ENCODE measurements around the gene CCL14.

The CCL14 gene

DNA sequence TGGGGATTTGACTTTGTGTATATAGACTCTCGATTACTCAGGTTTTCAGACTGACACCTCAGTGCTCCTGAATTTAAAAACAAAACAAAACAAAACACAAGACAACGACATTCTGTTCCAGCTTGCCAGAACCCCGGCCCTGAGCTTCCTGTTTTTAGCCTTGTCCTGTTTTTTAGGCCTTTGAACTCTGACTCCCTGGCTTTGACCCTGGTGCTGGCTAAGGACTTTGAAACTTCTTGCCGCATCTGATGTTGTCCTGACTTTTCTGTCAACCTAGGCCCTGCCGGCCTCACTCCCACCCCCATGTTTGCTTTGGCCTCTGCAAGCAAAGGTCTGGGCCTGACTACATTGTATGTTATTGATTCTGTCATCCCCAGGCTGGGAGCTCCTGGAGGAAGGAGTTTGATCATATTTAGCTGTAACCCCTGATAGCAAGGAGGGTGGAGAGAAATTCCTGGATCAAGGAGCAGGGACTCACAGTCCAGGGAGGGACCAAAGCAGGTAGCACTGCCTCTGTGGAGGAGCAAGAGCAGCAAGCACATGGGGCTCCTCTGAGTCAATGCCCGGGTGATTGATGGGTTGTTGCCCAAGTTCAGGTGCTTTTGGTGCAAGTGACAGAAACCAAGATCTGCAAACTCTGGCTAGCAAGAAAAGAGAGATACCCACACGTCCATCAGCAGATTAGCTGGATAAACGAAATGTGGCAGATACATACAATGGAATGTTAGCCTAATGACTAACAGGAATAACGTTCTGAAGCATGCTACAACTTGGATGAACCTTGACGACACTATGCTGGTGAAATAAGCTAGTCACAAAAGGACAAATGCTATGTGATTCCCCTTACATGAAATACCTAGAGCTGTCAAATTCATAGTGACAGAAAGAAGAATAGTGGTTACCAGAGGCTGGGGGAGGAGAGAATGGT lies 12.9 kb downstream of the CCL14 start:
- TF ChIP-seq EZH2phosphoT487 (IDR thresholded peaks at IDR 0.05; ENCODE audit: low read depth), result no peak
- TF ChIP-seq, protein P1, sequence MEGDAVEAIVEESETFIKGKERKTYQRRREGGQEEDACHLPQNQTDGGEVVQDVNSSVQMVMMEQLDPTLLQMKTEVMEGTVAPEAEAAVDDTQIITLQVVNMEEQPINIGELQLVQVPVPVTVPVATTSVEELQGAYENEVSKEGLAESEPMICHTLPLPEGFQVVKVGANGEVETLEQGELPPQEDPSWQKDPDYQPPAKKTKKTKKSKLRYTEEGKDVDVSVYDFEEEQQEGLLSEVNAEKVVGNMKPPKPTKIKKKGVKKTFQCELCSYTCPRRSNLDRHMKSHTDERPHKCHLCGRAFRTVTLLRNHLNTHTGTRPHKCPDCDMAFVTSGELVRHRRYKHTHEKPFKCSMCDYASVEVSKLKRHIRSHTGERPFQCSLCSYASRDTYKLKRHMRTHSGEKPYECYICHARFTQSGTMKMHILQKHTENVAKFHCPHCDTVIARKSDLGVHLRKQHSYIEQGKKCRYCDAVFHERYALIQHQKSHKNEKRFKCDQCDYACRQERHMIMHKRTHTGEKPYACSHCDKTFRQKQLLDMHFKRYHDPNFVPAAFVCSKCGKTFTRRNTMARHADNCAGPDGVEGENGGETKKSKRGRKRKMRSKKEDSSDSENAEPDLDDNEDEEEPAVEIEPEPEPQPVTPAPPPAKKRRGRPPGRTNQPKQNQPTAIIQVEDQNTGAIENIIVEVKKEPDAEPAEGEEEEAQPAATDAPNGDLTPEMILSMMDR (IDR thresholded peaks at IDR 0.05; ENCODE audit: low read depth, low read length), result no peak
- 0 out of 2 replicates have a peak overlapping the region, but pooled peaks have one; percentile 13 for H2AFZ ChIP-seq (ENCODE audit: low read depth, low read length)
- no peaks in the 10 kb centered on the region for H3K9me3 ChIP-seq (ENCODE audit: insufficient read depth, low read length)
- no peaks in the 10 kb centered on the region for H3K79me2 ChIP-seq (ENCODE audit: low read length)
- H3K4me3 ChIP-seq (ENCODE audit: low read length), result no peak overlapping the region
- no peak overlapping the region for H3K4me2 ChIP-seq (ENCODE audit: low read length)
- H3K9ac ChIP-seq (ENCODE audit: low read length), result no peak overlapping the region
- H3K27ac ChIP-seq (ENCODE audit: low read length), result no peak overlapping the region
- H3K27me3 ChIP-seq (ENCODE audit: low read depth, low read length), result peaks cover 30% of the 10 kb centered on the region
- no peaks in the 10 kb centered on the region for H3K36me3 ChIP-seq (replicated peaks; ENCODE audit: low read depth, low read length)
- H3K4me1 ChIP-seq (ENCODE audit: low read length), result peaks cover 45% of the 10 kb centered on the region
- H4K20me1 ChIP-seq (ENCODE audit: insufficient read depth, low read length), result no peaks in the 10 kb centered on the region

DNA sequence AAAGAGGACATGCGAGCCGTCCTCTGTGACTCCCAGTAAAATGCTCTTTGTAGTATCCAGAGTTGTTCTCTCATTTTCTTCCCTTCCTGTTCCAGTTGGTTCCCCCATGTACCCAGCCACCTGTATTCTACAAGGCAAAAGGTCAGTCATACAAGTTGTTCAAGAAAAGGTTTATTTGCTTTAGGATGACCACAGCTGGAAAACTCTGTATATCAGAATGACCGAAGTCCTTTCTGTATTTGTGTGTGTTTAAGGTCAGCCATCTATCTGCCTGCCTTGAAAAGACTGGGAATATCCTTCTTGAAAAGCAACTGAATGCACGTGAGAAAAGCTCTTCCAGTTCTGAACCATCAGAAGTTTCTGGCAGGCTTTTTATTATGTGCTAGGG lies 13.6 kb downstream of the CCL14 start:
- no peak overlapping the region for H2AFZ ChIP-seq (ENCODE audit: low read depth, low read length)

DNA sequence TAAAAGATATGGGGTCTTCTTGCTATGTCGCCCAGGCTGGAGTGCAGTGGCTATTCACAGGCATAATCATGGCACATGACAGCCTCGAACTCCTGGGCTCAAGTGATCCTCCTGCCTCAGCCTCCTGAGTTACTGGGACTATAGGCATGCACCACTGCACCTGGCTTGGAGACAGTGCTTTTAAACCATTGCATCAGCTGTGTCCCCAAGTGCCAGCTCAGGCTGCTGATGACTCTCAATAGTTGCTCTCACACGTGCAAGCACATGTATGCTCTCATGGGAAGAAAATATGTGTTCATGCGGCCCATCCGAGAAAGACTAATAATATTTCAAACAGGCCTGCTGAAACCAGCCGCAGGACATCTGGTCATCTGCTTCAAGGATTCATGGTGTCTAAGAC lies 14.0 kb downstream of the CCL14 start:
- H3K79me2 ChIP-seq (ENCODE audit: low read length), result no peaks in the 10 kb centered on the region
- H3K27ac ChIP-seq (ENCODE audit: low read length), result no peak overlapping the region
- no peaks in the 10 kb centered on the region for H4K20me1 ChIP-seq (ENCODE audit: insufficient read depth, low read length)
- TF ChIP-seq, protein P1 (IDR thresholded peaks at IDR 0.05; ENCODE audit: low read depth, low read length), result no peak
- no peak for TF ChIP-seq EZH2phosphoT487 (IDR thresholded peaks at IDR 0.05; ENCODE audit: low read depth)
- H3K36me3 ChIP-seq (replicated peaks; ENCODE audit: low read depth, low read length), result no peaks in the 10 kb centered on the region
- no peaks in the 10 kb centered on the region for H3K9me3 ChIP-seq (ENCODE audit: insufficient read depth, low read length)
- H3K9ac ChIP-seq (ENCODE audit: low read length), result no peak overlapping the region
- H3K27me3 ChIP-seq (ENCODE audit: low read depth, low read length), result peaks cover 20% of the 10 kb centered on the region
- H2AFZ ChIP-seq (ENCODE audit: low read depth, low read length), result no peak overlapping the region
- no peak overlapping the region for H3K4me3 ChIP-seq (ENCODE audit: low read length)
- H3K4me2 ChIP-seq (ENCODE audit: low read length), result no peak overlapping the region
- H3K4me1 ChIP-seq (ENCODE audit: low read length), result peaks cover 37% of the 10 kb centered on the region

More for the DNA sequence above, 13.6 kb downstream of the CCL14 start:
- Histone ChIP-seq H3K79me2 (ENCODE audit: low read length) (no peaks in the 10 kb centered on the region), H3K27ac (ENCODE audit: low read length) (no peak overlapping the region), H3K4me3 (ENCODE audit: low read length) (no peak overlapping the region), H3K27me3 (ENCODE audit: low read depth, low read length) (peaks cover 23% of the 10 kb centered on the region), H3K4me2 (ENCODE audit: low read length) (no peak overlapping the region), H3K9ac (ENCODE audit: low read length) (no peak overlapping the region), H4K20me1 (ENCODE audit: insufficient read depth, low read length) (no peaks in the 10 kb centered on the region), H3K9me3 (ENCODE audit: insufficient read depth, low read length) (no peaks in the 10 kb centered on the region), H3K4me1 (ENCODE audit: low read length) (peaks cover 41% of the 10 kb centered on the region), H3K36me3 (replicated peaks; ENCODE audit: low read depth, low read length) (no peaks in the 10 kb centered on the region)
- no peak for TF ChIP-seq EZH2phosphoT487 (IDR thresholded peaks at IDR 0.05; ENCODE audit: low read depth)
- TF ChIP-seq, protein P1 (IDR thresholded peaks at IDR 0.05; ENCODE audit: low read depth, low read length), result no peak

DNA sequence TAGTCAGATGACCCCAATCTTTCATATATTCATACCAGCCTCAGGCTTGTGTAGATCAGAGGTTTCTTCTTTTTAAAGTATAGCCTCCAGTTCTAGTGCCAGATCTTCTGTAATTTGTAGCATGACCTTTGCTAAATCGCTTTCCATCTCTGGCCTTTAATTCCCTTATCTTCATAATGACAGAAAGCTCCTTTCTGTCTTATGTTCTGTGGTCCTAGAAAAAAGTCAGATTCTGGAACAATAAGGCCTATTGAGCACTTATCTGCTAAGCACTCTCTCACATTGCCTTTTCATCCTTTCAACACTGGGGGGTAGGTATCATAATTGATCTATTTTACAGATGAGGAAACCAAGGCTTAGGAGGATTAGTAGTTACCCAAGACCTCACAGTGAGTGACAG lies 14.5 kb downstream of the CCL14 start:
- Histone ChIP-seq H4K20me1 (ENCODE audit: insufficient read depth, low read length) (no peaks in the 10 kb centered on the region), H3K4me2 (ENCODE audit: low read length) (no peak overlapping the region), H3K79me2 (ENCODE audit: low read length) (no peaks in the 10 kb centered on the region), H3K4me3 (ENCODE audit: low read length) (no peak overlapping the region), H3K4me1 (ENCODE audit: low read length) (peaks cover 33% of the 10 kb centered on the region), H3K27me3 (ENCODE audit: low read depth, low read length) (peaks cover 20% of the 10 kb centered on the region), H2AFZ (ENCODE audit: low read depth, low read length) (no peak overlapping the region), H3K9me3 (ENCODE audit: insufficient read depth, low read length) (no peaks in the 10 kb centered on the region), H3K9ac (ENCODE audit: low read length) (no peak overlapping the region), H3K27ac (ENCODE audit: low read length) (no peak overlapping the region), H3K36me3 (replicated peaks; ENCODE audit: low read depth, low read length) (no peaks in the 10 kb centered on the region)
- TF ChIP-seq, protein P1 (IDR thresholded peaks at IDR 0.05; ENCODE audit: low read depth, low read length), result no peak
- no peak for TF ChIP-seq EZH2phosphoT487 (IDR thresholded peaks at IDR 0.05; ENCODE audit: low read depth)

Measured in OCI-LY3 (cell line).